NCI-H748 (cell line): ENCODE results near the gene GNB1L.

Source experiments
- DNase-seq: peaks from one replicate; lab custom pipeline; 2025; ENCODE audit not compliant: unreplicated experiment; lab: John Stamatoyannopoulos, UW

The GNB1L gene

DNA sequence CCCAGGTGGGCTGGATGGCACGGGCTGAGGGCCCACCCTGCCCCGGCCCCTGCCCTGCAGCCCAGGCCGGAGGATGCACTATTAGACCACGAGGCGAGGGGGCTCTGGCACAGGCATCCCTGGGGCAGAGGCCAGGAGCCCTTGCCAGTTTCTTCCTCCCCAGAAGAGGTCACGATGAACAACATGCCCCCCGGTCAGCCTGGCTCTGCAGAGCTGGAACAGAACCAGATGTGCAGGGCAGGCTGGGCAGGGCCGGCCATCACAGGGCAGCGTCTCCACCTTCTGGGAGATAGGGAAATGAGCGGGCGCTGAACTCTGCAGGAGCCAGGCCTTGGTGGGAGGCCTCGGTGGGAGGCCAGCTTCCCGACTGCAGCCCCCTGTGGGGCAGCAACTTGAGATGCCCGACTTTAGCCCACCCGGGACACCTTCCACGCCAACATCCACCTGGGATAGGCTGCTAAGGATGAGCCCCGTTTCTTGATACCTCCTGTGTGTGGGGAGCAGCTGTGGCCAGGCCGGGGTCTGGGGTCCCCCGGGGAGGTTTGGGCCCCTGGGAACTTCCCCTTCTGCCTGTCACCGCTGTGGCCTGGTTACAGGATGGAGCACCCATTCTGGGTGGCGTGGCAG is 21.8 kb upstream of the GNB1L start:
- no peak for DNase-seq

DNA sequence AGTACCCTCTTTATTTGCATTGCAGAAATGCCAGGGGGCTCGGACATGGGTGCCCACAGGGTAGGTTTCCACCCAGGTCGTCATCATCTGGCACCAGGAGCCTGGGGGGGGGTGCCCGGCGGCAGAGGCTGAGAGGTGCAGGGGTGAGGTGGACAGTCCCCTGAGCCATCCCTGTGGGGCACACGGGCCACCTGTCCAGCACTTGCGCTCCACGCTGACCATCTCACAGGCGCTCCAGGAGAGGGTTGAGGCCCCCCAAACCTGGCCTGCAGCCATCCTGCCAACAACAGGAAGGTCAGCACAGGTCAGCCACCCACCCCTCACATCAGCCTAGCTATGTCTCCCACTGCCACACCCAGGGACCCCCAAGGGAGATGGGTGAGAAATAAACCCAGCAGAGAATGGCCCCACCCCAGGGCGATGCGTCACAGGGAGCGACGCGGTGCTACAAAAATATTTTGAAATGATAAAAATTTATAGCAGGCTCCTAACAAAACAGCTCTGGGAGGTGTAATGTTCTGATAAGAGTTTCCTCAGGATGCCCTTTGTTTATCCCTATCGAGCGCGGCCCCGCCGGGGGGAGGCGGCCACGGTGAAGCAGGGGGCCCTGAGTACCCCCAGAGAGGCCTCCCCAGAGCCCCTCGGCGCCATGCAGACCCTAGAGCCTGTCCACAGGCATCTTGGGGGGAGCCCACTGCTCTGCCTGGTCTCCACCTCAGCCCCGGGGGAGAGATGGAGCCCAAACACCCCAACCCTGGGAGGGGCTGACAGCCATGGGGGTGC is 21.0 kb upstream of the GNB1L start:
- DNase-seq: no peak

DNA sequence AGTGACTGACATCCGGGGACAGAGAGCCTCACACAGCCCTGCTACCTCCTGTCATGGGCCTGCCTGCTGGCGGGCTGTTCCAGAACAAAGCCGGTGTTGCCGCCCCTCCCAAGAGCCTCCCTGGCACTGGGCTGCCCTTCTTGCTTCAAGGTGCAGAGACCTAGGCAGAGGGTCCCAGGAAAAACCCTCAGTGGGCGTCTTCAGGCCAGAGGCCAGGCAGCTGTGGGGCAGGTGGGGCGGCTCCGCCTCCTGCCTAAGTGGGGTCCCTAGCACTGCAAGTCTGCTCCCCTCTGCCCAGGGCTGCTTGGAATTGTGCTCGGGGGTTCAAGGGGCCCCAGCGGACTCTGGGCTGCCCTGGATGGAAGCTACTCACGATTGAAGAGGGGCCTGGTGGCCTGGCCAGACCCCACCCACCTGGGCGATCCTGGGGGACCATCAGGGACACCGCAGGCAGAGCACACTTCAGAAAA is 20.4 kb upstream of the GNB1L start:
- no peak for DNase-seq

DNA sequence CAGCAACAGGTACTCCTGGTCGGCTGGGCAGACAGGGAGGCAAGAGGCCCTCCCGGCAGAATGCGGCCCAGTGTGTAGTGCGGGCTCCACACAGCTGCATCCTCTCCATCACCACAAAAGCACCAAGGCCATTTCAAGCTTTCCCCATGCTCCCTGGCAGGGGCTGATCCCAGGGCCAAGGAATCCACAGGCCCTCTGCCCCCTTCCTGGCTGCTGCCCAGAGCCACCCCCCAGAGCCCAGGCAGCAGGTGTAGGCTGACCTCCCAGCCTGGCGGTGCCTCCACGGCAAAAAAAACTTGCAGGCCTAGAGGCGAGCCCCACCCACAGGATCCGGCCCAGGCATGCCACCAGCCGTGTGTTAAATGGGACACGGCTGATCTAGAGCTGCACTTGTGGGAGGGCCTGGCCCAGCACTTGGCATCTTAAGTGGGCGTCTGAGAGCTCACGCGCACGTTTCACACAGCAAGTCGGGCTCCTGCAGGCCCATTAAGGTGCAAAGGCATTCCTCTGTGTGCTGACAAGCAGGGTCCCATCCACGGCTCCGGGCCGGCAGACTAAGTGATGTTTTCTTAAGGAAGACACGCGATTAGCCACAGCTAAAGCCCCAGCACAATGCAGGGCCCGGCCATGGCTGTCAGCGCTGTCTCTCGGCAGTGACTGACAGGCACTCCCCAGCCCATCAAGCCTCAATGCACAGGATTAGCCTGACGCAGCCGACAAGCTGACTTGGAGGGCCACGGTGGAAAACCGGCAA is 19.8 kb upstream of the GNB1L start:
- DNase-seq: no peak

DNA sequence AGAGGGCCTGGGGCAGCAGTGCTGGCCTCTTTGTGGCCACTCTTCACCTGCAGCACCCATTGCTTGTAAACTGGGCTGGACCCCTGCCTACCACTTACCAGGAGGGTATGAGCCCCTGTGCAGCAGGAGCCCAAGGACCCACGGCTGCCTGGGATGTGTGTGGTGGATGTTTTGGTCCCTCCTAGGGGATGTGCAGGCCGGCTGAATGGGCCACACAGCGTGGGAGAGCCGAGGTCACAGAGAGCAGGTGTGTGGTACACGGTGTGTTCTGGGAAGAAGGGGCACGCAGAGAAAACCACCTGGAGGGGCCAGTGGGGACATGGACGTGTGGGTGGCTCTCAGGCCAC is 19.3 kb upstream of the GNB1L start:
- DNase-seq: no peak

DNA sequence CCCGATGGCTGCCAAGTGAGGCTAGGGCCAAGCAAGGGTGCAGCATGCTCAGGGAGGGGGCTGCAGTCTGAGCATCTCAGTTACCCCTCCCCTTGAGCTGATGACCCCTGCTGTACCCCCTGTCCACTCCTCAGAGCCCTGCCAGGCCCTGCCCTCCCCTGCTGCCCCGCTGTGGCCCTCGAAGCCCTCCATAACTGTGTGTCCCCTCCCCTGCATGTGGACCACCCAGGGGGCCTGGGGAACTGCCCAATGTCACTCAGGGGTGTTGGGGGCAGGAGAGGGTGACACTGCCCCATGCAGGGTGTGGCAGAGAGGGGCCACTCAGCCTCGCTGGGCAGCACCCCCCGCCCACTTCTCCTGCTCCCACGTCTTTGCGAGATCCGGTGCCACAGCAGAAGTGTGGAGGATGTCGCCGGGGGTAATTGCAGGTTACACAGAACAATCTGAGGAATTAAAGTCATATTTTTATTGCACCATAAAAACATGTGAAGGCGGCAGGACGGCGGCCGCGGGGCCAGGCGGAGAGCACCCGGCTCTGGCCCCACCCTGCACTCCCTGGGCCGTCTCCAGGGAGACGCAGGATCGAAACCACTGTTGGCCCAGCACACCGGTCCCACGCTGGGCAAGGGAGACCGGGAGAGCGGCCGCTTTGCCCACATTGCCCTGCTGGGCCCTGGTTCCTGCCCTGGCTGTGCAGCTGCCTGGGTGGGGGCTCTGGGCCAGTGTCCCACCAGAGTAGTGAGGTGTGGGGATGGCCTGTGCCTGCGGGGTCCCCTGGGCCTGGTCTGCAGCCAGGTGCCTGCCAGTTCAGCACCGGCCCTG is 18.7 kb upstream of the GNB1L start:
- DNase-seq: no peak

DNA sequence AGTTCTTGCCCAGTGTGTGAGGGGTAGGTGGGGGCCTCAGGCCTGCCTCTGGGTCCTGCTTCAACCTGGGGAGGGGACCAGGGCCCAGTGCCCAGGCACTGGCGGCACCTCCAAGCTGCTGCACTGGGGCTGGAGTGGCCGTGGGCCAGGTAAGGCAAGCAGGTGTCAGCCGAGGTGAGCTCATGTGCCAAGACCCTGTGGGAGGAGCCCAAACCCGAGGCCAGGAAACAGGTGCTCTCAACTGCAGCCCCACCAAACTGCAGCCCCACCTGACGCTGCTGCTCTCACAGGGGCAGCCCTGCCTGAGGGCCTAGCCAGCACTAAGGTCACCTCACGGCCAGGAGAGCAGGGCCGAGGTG is 18.1 kb upstream of the GNB1L start:
- peak; percentile 10 for DNase-seq

DNA sequence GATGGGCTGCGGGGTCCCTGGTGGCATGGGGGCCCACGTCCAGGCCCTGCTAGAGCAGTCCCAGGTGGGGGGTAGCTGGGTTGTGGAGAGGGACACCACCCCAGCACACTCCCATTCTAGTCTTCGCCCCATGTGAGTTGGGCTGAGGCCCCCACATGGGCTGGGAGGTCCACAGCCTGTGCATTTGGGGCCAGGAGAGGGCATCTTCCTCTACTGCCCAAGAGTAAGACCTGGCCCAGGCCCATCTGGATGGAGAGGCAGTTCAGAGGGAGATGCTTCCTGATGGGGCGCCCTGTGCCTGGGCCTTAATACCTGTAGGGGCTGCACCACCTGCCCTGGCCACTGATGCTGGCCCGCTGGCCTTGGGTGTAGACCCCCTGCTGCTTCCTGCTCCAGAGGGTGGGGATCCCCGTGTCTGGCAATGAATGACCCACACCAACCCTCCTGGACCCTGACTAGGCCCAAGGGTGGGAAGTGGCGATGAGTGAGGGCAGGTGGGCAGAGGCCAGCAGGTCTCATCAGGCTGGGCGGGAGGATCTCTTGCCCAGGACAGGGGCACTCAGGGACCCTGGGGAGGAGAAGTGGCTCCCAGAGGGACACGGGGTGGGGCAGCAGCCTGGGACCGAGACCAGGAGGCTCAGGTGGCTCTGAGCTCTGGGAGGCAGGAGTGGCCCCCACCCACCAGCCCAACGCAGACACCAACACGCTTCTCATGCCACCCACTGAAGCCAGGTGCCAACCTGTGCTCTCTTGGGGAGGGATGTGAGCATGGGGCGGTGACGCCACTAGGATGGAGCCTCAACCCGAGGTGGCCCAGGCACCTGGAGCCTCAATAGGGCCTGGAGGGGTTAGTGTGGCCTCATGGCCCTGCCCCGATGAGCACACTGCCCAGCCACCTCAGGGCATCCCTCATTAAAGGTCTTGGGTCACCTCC is 17.4 kb upstream of the GNB1L start:
- DNase-seq: no peak

DNA sequence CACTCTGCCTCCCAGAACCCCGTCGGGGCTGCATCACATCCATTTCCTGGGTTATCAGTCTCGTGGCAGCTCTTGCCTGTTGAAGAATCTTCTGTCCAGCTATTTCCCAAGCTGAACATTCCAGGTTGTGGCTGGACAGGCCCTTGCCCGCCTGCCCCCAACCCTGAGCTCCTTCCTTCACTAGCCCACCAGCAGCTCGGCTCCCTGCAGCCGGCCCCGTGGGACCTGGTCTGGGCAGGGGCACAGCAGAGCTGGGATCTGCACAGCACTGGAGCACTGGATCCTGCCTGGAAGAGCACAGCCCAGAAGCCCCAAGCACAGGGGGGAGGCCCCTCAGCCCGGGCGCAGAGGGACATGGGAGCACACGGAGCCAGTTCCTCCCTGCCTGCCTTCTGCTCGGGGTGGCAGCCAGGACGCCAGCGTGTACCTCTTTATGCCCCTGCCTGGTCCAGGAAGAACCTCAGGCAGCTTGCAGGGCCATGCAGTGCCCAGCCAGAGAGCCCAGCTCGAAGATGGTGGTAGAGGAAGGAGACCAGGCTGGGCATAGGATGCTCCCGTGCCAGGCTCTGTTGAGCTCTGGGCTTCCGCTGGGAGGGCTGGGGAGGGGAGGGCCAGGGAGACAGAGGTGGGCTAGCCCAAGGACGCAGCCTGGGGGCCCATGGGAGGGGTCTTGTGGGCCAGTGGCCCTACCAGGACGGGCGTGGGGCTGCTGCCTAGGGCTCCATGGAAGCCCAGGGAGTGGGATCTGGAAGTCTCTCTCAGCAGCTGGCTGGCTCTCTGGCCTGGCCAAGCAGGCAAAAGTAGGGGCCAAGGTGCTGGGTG is 16.6 kb upstream of the GNB1L start:
- no peak for DNase-seq

DNA sequence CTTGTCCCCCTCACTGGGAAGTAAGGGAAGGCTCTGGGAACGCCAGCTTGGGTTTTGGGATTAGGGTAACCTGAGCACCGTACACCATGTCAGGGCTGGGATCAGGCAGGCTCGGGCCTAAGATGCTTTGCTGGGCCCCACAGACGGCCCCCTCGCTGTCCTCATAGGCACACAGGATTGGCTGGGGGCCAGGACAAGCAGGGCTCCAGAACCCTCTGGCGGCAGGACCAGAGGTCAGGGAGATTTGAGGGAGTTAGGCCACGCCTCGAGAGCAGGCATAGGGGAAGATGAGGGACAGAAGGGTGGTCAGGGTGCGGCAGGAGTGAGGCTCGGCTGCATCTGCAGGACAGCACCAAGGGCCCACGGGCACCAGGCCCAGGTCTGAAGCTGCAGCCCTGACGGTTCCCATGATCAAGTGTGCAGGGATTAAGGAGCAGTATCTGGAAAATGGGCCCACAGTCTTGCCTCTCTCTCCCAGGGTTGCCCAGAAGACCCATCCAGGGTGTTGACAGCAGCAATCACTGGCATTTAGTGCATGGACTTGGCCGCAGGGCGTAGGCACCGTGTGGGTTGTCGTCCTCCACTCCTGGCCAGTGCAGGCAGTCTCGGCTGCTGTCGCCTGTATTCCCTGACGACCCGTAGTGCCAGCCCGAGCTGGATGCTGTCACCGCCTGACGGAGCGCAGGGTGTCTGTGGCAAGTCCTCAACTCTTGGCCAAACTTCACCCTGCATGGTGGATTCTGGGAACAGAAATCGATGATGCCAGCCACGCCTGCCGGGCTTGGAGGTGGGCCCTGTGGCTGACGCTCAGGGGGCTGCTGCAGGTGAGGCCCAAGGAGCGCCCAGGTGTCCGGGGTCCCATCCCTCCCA is 15.7 kb upstream of the GNB1L start:
- DNase-seq: no peak

DNA sequence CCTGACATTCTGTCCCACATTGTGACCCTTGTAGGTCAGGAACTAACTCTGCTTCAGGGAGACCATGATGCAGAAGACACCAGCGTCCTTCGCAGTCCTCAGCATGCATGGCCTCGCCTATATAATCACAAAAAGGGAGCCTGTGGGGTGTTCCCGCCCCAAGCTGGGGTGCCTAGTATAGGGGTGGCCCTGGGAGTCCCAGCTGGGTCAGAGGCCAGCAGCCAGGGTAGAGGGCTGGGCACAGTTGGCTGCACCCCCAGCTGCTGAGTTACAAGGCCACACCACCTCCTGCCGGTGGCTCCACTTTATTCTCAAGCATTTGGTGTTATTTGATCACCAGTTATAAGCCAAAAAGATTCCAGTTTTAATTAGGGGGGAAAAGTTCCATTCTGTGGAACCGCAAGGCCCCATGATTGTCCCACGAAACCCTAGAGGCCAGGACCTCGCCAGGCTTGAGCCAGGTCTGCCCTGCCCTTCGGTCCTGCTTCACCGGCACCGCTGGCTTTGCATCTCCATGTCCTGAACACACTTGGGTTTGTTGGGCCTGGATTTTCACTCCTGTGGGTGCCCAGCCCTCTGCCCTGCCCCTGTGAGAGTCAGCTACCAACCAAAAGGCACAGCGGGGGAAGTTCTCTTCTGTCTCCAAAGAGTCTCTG is 15.0 kb upstream of the GNB1L start:
- no peak for DNase-seq

DNA sequence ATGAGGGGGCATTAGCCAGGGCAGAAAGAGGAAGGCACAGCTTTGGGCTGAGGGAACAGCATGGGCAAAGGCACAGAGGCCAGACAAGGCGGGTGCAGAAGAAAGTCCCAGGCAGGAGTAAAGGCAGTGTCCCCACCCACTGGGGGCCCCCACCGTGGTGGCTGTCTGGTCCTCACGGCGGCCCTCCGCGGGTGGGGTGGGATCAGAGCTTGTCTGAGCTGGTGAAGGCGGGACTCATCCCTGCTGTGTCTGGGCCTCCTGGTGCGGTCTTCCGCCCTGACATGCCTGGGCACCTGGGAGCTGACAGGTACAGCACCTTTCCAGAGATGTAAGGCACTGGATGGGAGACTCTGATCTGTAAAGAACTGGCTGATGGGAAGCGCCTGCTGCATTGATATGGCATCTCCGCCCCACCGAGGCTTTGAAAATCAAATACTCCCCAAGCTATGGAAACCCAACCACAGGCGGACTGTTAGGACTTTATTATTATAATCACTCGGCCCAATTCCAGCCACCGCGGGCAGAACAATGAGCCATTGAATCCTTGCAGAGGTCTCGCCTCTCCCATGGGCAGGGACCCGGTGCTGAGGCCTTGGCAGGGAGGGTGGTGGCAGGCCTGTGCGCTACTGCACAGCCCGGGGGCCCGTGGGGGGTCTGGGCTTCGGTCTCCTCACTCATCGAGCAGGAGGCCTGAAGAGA is 14.2 kb upstream of the GNB1L start:
- no peak for DNase-seq

DNA sequence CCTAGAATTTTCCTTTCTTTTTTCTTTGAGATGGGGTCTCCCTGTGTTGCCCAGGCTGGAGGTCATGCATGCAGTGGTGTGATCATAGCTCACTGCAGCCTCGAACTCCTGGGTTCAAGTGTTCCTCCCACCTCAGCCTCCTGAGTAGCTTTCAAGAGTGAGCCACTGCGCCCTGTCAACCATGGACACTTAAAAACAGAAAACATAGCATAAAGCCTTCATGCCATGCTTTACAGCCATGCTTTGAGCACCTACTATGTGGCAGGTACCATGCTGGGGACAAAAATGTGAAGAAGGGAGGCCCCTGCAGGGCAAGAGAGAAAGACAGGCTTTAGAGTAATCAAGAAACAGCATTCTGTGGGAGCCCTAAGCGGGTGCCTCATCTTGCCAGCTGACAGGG is 13.7 kb upstream of the GNB1L start:
- DNase-seq: no peak

DNA sequence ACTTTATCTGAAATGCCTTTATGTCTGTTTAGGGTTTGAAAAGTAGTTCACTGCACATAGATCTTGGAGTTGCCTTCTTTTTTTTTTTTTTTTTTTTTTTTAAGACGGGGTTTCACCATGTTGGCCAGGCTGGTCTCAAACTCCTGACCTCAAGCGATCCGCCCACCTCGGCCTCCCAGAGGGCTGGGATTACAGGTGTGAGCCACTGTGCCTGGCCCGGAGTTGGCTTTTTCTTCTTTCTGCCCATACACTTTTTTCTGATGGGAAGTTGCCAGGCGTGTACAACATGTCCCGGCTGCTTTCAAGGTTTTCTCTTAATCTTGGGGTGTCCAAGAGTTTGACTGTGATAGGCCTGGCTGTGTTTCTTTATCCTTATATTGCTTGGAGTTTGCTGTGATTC is 12.9 kb upstream of the GNB1L start:
- no peak for DNase-seq

DNA sequence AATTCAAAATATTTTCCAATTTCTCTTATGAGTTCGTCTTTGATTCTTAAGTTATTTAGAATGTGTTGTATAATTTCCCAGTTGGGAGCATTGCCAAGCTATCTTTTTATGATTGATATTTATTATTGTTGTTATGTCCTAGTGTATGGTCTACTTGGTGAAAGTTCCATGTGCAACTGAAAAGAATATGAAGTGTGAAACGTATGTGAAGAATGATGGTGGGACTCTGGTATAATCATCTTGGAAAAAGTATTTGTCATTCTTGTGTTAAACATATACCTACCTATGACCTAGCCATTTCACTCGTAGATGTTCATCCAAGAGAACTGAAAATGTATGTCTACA is 12.0 kb upstream of the GNB1L start:
- no peak for DNase-seq

DNA sequence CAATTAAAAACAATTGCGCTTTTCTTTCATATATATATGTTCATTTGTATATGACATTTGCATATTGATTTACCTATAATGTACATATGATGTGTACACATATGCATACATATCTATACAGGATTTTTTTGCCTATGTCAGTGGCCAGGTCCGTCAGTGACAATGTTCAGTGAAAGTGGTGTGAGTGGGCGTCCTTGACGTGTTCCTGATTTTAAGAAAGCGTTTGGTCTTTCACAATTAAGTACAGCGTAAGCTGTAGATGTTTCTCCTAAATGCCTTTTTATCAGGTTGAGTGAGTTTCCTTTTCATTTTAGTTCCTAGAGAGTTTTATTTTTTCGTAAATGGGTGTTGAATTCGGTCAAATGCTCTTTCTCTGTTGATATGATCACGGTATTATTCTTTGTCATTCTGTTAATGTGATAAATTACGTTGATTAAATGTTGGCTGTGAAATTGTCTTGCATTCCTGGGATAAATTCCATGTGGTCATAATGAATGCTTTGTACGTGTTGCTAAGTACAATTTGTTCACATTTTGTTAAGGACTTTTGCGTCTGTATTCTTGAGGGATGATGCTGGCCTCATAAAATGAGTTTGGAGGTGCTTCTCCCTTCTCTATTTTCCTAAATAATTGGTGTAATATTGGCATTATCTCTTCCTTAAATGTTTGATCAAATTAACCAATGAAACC is 10.6 kb upstream of the GNB1L start:
- no peak for DNase-seq

DNA sequence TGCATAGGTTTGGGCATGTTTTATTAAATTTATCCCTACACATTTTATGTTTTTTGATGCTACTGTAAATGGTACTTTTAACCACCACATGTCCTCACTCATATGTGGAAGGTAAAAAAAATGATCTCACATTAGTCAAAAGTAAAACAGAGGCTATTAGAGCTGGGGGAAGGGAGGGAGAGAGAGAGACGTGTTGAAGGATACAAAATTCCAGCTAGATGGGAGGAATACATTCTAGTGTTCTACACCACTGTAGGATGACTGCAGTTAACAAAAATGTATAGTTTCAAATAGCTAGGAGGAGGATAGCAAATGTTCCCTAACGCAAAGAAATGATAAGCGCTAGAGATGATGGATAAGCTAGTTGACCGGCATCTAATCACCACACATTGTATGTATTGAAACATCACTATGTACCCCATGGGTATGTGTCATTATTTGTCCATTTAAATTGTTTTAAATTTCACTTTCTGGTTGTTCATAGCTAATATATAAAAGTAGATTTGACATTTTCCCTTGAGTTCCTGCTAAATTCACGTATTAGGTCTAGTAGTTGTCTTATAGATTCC is 9.9 kb upstream of the GNB1L start:
- DNase-seq: no peak
